IMR-90 (cell line): ENCODE results near the gene SPATA16.

Source experiments
- CEBPB ChIP-seq: IDR thresholded peaks from 2 replicates; pipeline ENCODE4 v1.6.1; 2012; ENCODE audit warnings: low read depth, low read length, improper control_type of control experiment
- CTCF ChIP-seq: conservative IDR thresholded peaks from 2 replicates; pipeline ENCODE4 v1.5.1; 2012; ENCODE audit warnings: mild to moderate bottlenecking, low read depth, low read length, improper control_type of control experiment
- ELK1 ChIP-seq: fragments of 150-350 bp; IDR thresholded peaks from 2 replicates; pipeline ENCODE4 v1.6.1; 2016; ENCODE audit warnings: low read depth, mild to moderate bottlenecking, low read length, moderate library complexity, borderline replicate concordance
- POLR2A ChIP-seq: IDR thresholded peaks from 2 replicates; pipeline ENCODE4 v1.6.1; 2012; ENCODE audit warnings: mild to moderate bottlenecking, low read depth, low read length
- USF2 ChIP-seq: fragments of 150-350 bp; IDR thresholded peaks from 2 replicates; pipeline ENCODE4 v1.6.1; 2017; ENCODE audit warnings: mild to moderate bottlenecking, antibody characterized with exemption, low read length, low read depth

GRCh38 chr3:172877011-172877410 lies 264.0 kb downstream of the SPATA16 start:
- no peak for TF ChIP-seq CTCF
- TF ChIP-seq USF2: no peak
- TF ChIP-seq CEBPB: no peak
- no peak for TF ChIP-seq POLR2A
- TF ChIP-seq ELK1: no peak
